Stimulated activated CD8-positive, alpha-beta memory T cell treated with anti-CD3 and anti-CD28 coated beads, Interleukin-7, amount 100 ng/mL, for 1 hour (primary cell): ENCODE measurements around the gene ZNF322.

ENCODE experiments used
- DNase-seq, 2 donors: peaks; one replicate each; pipeline ENCODE4 v3.0.0-alpha.2; 2020; ENCODE audit warnings: low read depth in 2 of 2

Gene ZNF322

DNA sequence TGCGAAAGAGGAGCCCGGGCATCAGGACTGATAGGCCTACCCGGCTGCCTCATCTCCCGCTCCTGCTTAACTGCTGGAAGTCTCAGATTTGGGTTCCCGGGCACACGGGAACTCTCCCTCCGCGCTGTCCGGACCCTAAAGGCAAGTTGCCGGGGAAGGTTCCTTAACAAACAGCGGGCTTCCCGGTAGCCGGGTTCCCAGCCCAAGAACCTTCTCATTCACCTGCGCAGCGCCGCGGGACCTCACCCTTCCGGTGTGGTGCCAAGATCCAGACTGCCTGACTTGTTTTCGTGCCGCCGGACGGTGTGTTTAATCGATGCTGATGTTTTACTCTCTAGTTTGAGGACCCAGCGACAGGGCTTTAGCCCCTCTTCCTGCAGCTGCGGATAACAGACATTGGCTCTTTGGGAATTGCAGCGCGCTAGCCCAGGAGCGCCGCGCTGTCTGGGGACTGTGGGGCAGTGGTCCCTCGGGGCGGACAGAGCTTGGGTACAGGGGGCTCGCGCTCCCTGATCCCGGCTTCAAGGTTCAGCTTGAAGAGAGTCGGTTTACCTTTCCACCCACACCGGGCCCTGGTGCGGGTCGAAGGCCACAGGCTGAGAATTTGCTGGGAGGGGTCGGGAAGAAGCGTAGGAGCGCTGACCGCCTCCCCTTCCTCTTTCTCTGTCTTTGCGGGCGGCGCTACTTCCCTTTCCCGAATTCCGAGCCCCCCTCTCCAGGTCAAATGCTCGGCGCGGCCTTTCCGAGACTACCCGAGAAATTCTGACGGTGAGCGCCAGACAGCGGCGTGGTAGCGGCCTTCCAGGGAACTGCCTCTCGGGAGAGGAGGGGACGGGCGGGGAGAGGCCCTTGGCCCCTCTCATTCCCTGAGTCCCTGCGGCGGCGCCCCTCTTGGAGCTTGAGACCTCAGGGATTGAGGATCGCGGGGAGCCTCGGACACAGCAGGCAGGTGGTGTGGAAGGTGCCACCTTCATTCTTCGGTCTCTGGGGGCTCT is 45.6 kb downstream of the ZNF322 start:
- DNase-seq: no peak

DNA sequence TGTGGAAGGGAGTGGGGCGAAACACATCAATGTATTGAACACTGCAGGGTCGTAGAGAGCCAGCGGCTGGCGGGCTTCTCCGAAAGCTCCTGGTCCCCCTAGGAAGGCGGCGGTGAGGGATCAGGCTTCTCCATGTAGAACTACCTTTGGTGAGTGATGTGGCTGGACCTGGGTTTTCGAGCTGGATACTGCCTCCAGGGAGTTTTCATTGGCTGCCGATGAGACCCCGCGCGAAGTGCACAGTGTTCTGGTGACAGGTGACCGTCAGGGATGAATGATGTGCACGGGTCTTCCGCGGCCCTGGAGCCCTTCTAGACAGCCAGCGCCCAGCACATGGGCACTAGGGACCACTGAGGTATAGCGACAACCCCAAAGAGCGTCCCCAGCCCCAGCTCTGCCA is 46.3 kb downstream of the ZNF322 start:
- no peak for DNase-seq

DNA sequence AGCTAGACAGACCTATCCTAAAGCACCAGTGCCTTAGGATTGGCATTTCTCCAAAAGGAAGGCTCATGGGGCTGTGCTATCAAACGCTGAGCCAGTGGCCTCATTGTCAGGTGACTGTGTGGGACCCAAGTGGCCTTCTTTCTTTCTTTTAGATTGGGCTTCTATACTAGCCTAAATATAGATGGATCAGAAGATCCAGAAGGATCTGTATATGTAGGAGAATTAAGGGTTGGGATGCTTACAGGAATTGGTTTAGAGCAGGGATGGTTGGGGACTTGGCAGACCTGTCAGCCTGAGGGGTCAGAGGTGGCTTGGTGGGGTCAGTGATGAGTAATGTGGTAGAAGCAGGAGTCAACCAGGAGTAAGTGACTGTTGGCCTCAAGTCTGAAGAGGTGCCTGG is 47.9 kb downstream of the ZNF322 start:
- no peak for DNase-seq

DNA sequence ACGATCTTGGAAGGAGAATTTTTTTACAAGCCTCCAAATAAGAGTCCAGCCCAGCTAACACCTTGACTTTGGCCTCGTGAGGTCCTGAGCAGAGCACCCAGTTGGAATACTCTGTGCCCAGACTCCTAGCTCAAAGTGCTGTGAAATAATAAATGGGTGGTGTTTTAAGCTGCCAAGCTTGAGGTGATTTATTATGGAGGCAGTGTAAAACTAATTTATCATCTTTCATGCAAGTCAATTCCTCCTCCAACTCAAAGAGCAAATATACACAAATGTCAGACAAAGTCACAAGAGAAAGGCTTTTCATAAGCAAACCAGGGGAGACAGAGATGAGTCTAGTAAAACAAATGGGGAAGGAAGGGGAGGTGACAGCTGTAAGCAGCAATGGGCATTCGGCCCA is 50.1 kb downstream of the ZNF322 start:
- no peak for DNase-seq

DNA sequence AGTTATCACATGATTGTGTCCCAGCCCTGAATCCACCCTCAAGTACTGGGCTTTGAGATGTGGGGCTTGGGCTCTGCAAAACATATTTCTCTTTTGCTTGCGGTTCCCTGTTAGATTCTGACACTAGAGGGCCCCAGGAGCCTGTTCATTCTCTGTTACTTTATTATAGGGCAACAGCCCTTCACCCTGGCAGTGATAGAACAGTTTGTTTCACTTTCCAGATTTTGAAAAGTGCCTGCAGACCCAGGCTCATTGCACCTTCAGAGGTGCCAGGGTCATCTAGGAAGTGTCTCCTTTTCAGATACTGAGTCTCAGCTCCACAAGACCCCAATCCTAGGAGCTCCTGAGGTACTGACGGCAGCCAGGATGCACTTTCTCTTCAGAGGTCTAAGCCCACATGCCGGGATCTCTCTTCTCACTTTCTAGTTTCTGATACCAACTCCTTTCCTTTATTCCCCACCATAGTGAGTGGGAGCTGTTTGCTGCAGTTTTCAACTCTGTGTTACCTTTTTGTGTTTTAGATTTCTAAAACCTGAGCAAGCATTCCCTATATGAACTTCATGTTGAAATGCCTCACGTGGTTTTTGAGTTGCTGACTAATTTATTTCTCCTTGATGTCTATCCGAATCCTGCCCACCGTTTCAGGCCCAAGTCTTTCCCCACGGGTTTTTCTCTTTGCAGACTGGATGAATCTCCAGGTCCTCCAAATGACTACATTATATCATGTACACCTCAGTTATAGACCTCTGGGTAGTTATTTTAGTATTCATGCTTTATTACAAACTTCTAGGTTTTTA is 51.9 kb downstream of the ZNF322 start:
- peak in 1 of 2 donors; percentile 20 for DNase-seq

DNA sequence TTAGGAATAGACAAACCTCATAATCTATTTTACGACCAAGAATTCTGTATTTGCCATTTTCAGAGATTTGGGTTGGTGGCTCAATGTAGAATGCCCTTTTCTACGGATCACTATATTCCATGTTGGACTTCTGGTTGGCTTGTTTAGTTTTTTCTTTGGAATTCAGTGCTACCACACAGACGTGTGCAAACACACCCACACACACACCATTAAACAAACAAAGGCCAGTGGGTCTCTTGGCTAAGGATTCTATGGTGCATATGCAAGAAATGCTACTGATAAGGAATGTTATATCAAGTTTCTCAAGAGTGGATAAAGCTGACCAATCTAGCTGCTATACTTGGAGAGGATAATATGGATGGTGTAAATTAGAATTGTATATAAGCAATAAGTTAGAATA is 54.7 kb downstream of the ZNF322 start:
- DNase-seq: no peak

DNA sequence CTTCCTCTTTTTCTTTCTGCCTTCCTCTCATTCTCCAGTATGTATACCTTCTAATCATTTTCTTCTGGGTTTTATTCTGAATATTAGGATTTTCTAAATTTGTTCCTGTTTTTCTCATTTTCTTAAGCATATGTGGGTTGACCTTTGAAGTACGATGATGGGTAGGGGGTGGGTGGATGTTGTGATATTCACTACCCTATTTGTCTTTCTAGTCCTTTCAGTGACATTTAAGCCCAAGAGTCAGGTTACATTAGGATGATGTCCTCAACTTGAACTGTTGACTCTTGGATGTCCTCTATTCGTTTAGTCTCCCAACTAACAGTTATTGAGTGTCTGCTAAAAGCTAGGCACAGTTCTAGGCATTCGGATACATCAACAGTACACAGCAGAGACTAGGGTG is 55.5 kb downstream of the ZNF322 start:
- no peak for DNase-seq

DNA sequence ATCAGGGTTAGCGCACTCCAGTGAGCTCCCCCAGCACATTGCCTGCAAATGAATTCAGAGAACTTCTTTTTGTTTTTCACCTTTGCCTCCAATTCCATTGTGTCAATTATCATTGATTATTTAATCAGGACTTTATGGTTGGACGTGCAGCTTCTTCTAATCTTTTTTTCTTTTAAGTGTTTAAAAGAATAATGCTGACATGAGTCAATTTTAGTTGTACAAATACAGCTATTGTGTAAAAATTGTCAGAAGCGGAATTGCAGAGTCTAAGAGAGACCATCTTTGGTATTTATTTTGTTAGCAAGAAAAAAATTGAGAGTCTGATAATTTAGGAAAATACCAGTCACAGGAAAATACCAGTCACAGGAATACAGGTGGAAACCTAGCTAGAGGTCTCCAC is 57.3 kb downstream of the ZNF322 start:
- no peak for DNase-seq

DNA sequence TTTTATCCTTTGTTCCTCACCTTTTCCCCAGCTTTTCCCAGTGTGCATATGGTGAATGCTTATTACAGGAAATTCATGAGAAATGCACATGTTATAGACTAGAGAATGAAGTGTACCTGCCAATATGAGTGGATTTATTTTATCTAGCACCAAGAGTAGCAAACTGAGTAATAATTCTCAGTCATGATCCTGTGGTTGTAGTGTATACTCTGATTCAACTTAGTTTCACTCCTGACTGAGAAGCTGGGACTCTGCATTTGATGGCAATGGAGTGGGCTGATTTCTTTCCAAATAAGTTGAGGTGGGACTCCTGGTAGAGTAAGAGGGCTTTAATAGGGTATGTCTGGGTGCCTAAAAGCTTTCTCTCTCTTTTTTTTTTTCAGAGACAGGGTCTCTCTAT is 58.8 kb downstream of the ZNF322 start:
- DNase-seq: no peak

DNA sequence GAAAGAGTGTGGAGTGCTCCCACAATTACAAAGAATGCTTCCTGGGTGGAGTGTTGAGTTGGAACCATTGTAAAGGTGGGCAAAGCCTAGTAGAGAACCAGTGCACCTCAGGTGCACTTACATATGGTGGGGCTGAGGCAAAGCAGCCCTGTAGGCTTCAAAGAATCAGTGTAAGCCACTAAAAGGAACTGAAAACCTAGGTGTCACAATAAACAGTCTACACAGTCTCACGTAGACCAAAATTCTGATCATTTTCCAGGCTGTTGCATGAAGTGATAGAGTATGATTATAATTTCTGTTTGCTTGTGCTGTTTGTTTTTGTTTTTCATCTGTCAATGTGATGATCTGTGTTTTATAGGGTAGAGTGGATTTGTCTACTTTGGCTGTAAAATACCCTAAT is 60.0 kb downstream of the ZNF322 start:
- DNase-seq: no peak

DNA sequence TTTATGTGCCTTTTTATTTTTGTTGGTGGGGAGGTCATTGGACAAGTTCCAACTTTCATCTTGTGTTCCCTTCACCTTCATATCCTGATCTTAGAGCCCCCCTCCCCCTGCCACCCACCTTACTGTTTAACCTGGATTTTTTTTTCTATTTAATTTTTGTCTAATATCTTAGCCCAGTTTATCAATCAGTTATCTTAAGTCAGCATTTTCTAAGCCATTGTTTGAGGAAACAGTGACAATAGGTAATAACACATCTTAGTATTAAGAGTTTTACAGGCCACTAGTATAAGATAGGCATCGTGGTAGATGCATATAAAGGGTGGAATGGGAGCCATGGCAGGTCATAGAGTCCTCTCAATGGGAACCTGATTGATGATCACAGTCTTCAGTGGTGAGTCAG is 60.4 kb downstream of the ZNF322 start:
- no peak for DNase-seq

DNA sequence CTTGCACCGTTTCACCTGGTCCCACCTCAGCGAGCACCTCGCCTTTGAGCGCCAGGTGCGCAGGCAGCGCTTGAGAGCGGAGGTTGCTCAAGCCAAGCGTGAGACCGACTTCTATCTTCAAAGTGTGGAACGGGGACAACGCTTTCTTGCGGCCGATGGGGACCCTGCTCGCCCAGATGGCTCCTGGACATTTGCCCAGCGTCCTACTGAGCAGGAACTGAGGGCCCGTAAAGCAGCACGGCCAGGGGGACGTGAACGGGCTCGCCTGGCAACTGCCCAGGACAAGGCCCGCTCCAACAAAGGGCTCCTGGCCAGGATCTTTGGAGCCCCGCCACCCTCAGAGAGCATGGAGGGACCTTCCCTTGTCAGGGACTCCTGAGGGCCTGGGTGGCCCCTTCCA is 61.3 kb downstream of the ZNF322 start:
- no peak for DNase-seq

DNA sequence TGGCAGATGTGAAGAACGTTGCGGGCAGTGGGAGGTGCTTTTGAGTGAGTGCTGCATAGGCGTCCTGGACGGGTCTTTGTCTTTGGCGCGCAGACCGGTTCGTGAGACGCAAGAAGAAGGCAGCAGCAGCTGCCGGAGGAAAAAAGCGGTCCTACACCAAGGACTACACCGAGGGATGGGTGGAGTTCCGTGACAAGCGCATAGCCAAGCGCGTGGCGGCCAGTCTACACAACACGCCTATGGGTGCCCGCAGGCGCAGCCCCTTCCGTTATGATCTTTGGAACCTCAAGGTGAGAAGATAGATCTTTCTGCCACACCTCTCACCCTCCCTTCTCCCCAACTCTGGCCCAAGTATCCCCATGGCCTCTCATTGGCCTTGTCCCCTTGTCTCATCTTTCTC is 61.7 kb downstream of the ZNF322 start:
- no peak for DNase-seq

DNA sequence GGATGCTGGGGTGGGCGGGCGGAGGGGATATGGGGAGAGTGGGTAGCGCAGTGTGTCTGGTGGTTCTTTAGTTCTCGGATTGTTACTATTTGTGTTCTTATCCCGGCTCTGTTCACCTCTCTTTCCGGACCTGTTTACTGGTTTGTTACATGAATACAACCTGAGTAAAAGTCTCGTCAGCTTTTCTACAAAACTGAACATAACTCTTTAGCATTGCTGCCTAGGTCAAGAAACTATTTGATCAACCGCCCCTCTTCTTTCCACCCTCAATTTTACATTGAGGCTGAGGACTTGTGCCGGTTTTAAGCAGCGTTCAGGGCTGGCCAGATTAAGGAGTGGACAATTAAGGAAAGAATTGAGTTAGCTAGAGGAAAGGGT is 62.2 kb downstream of the ZNF322 start:
- DNase-seq: no peak

DNA sequence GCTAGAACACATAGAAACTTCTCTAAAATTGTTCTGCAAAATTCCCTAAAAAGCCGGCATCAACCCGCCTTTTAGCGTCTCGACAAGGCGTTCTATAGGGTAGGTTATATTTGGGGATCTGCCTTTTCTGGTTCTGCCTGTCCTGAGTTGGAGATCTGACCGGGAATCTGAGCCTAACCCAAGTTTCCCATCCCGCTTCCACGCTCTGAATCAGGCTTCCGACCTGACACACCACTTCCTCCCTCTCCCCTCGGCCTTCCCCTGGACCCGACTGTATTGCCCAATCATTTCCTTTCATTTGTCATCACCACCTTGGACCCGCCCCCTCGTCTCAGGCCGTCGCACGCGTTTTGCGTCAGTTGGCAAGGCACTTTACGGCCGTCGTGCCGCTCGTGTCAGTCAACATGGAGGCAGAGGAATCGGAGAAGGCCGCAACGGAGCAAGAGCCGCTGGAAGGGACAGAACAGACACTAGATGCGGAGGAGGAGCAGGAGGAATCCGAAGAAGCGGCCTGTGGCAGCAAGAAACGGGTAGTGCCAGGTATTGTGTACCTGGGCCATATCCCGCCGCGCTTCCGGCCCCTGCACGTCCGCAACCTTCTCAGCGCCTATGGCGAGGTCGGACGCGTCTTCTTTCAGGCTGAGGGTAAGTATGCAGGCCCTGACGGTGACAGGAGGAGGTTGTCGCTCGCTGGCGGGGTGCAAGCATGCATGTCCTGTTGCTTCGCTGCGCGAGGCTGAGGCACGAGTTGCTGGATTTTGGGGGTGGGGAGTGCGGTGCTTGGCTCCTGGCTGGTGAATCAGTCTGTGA is 62.8 kb downstream of the ZNF322 start, which contains the start of gene ABT1:
ABT1 (plus strand) TSS at position 375 of the 810 bp plus-strand sequence; CDS start at position 405, 30 bp downstream.
- peak; percentile 94 to 96 for DNase-seq

DNA sequence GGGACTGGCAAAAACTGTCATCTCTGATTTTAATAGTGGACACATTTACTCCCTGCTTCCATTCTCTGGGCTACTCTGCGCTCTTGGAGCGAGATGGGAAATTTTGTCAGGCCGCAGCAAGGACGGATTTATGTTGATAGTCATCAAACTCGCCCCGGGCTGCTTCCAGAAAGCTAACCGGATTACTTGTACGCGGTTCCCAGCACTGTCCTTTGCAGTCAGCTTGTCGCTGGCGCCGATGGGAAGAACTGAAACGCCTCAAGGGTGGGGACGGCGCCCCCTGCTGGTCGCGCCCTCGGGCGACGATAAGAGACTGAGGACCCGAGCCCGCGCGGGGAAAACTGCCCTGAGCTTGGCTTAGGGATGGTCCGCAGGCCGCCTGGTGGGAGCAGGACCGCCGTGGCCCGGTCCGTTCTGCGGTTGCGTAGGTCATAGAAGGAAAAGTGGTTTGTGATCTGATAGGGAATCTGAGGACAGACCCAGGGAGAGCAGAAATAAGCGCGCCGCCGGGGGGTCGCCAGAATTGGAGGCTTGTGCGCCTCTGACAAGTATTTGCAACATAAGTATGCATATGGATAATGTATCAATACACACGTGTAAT is 63.8 kb downstream of the ZNF322 start:
- peak; percentile 65 to 82 for DNase-seq

DNA sequence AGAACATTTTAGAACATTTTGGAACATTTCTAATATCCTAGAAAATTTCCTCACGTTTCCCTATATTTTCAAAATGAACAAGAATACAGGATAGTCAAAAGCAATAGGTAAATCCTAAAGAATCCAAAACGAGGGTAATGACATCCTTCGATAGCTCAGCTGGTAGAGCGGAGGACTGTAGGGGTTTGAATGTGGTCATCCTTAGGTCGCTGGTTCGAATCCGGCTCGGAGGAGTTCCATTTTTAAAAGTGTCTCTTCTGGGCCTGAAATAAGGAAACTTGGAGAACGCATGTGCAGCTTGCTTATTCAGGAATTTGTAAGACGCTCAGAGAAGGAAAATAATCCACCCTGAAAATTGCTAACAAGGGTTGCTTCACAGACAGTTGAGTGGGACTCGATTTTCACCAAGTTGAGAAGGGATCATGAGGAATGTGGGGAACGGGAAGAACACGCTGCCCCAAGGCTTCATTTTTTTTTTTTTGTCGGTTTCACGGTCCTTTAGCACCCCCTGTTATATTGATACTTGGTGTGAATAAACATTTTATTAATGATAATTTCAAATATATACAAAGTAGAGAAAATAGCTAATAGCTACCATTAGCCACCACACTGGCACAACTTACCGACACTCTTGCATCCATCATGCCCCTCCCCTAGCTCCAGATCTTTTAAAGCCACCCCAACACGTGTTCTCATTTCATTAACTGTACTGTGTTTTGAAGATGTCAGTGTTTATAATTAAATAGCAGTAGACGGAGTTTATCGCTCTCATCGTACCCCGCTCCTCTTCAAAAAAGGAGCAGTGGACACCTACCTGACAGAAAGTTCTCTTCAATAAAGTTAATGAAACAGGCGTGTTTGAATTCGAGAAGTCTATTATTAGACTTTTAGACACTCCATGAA is 64.6 kb downstream of the ZNF322 start:
- DNase-seq: no peak

DNA sequence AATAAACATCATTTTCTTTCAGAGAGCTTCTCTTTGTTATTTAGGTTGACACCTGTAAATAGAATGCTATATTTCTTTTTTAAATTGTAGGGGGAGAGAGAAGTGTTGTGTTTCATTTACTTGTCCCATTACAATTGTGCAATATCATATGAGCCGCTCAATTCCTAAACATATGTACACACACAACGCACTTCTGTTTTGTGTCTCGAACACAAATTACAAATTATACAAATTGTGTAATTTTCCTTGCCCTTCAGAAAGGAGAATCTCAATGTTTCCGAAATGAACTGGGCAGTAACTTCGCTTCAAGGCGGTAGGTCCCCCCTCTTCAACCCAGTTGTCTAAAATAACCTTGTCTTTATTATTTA is 65.4 kb downstream of the ZNF322 start:
- no peak for DNase-seq

DNA sequence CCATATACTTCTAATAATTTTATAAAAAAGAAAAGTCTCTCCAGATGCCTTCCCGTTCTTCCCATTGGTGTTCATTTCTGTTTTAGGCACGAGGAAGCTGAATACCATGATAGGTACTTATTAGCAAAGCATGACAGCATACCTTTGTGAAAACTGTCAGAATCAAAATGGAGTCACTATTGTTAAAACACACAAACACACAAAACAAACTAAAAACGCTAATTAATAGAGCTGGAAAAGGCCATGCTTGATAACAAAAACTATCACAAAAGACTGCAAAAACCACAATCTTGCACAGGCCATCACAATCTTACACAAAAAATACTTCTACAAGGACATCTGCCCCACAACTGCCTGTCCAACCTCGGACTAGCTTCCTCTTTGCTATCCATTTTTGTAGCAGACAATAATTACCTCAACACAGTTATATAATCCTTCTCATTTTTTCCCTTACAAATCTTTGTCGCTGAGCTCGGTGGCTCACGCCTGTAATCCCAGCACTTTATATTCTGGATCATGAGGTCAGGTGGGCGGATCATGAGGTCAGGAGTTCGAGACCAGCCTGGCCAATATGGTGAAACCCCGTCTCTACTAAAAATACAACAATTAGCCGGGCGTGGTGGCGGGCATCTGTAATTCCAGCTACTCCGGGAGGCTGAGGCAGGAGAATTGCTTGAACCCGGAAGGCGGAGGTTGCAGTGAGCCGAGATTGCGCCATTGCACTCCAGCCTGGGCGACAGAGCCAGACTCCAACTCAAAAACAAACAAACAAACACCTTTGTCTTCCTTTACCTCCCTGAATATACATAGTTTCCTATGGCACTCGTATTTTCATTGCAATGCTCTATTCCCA is 66.0 kb downstream of the ZNF322 start:
- no peak for DNase-seq

DNA sequence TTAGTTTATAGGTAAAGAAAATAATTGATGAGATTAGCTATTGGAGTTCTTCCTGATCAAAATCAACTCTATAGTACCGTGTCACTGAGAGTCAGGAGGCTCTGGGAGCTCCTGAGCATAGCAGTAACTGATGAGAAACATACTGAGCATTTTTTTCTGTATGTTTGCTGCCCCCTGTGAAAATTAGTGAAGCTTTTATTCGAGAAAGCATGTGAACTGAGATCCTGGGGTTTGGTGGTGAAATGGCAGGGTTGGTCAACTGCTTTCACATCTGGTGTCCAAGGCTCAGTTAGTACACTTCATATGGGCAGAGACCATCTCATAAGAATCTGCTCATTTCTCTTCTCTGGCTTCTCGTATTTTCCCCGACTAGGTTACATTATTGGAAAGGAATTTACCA is 66.9 kb downstream of the ZNF322 start:
- DNase-seq: no peak
